GM21526 (cell line): Measurements from ENCODE around the gene BIN1.

ENCODE experiments used
- ATAC-seq: cut with Tn5 transposase; IDR thresholded peaks from one replicate; pipeline ENCODE4 v1.9.1; 2021; ENCODE audit warnings: moderate library complexity; ENCODE audit not compliant: unreplicated experiment, low FRiP score

BIN1 gene, protein sequence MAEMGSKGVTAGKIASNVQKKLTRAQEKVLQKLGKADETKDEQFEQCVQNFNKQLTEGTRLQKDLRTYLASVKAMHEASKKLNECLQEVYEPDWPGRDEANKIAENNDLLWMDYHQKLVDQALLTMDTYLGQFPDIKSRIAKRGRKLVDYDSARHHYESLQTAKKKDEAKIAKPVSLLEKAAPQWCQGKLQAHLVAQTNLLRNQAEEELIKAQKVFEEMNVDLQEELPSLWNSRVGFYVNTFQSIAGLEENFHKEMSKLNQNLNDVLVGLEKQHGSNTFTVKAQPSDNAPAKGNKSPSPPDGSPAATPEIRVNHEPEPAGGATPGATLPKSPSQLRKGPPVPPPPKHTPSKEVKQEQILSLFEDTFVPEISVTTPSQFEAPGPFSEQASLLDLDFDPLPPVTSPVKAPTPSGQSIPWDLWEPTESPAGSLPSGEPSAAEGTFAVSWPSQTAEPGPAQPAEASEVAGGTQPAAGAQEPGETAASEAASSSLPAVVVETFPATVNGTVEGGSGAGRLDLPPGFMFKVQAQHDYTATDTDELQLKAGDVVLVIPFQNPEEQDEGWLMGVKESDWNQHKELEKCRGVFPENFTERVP

DNA sequence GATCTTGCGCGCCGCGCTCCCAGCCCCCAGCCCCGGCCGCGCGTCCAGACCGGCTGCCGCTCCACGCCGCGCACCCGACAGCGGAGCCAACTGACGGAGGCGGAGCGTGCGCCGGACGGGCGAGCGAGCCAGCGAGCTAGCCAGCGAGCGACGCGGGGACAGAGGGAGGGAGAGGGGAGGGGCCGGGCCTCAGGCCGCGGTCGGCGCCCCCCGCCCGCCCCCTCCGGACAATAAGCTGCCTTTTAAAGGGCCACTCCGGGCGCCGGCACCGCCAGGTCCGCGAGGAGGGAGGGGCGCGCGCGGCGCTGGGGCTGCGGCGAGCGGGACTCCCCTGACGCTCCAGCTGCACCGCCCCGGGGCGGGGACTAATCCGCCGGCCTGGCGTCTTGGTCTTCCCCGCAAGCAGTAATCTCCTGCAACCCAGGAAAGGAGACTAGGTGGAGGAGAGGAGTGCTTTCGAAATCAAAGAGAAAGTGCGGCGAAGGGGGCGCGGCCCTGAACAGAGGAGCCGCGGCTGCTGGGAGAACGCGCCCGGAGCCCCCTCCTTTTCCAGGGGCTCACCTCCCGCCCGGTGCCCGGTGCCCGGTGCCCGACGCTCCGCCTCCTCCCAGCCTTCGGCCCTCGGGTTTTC lies at the start of gene BIN1:
Gene BIN1 (minus strand): TSS at position 164 of the 631 bp plus-strand sequence. CDS start 211 bp downstream, outside the sequence.
- ATAC-seq = peak; percentile 88

DNA sequence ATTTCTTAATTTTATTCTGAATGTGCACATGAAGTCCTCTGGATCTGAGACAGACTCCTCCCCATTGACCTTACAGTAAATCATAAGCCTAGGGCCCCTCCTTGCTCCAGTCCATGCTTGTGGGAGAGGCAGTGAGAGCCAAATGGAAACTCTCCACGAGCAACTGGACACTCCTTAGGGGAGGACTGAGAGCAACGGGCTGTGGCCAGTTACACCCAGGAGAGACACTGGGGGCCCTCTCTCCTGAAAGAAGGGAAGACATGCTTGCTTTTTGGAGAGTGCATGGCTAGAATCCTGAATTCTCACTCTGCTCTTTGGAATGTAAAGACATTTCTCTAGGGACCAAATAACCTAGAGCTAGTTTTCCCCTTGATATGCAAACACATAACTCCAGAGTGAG lies 49.0 kb upstream of the BIN1 start:
- ATAC-seq = no peak

DNA sequence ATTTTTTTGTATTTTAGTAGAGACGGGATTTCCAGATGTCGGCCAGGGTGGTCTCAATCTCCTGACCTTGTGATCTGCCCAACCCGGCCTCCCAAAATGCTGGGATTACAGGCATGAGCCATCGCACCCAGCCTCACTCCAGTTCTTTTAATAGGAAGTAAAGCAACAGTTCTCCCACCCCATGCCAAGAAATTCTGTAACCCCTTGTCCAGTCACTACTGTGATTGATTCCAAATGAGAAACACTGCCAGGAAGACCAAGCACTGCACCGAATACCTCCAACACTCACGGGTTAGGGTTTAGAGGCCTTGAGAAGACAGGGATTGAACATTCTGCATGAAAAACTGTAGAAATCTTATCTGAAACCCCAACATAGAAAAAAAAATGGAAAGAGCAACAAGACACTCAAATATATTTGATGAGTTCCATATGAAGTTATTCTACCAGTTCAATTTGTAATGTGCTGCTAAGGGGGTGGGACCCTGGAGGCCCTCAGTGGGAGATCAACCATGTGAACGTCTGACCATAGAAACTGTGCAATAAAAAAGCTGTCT lies 48.2 kb upstream of the BIN1 start:
- ATAC-seq = no peak

DNA sequence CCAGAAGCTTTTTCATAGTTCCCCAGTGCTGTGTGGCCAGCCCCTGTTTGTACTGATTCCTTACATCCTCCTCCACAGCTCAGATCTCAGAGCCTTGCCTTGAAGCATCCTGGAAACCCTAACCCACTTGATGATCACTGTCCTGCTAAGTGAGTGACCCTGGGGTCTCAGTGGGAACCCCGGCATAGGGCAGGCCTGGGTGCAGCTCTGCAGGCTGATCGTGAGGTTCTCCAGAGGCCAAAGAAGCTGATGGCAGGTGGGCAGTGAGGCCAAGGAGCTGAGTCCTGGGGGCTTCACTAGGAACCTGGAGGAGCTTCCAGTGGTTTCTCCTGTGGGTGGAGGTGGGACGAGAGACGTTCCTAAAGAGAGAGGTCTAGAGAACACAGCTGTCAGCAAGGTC lies 47.4 kb upstream of the BIN1 start:
- no peak for ATAC-seq

DNA sequence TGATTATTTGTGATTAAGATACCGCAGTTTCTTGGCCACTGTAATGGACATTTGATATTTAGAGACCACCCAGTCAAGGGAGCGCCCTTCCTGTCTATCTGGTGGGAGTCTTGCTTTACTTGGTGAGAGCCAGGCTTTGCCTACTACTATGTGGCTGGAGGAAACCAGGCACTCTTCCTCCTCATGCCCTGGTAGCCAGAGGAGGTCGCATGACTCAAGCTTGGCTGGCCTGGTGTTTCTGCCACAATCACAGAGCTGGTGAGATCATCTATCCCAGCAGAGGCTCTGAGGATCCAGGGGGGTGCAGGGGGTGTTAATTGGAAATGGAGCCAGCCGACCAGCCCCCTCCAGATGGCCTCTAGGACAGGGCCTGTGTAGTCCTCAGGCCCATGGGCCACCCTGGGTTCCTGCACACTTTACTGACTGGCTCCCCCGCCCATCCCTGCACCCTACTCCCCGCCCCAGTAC lies 46.8 kb upstream of the BIN1 start:
- ATAC-seq = no peak

GRCh38 chr2:127150996-127151395 lies 44.0 kb upstream of the BIN1 start:
- ATAC-seq = no peak

DNA sequence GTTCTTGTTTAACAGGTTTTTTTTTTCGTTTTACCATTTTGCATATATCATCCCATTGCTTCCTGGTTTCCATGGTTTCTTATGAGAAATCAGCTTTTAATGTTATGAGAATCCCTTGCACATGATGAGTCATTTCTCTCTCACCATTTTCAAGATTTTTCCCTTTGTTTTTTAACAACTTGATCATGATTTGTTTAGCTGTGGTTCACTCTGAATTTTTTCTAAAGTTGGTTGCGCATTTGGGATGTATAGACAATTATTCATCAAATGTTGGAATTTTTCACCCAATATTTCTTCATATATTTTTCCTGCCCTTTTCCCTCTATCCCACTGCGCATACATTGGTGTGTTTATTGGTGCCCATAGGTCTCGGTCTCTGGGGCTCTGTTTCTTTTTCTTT lies 42.4 kb upstream of the BIN1 start:
- no peak for ATAC-seq

DNA sequence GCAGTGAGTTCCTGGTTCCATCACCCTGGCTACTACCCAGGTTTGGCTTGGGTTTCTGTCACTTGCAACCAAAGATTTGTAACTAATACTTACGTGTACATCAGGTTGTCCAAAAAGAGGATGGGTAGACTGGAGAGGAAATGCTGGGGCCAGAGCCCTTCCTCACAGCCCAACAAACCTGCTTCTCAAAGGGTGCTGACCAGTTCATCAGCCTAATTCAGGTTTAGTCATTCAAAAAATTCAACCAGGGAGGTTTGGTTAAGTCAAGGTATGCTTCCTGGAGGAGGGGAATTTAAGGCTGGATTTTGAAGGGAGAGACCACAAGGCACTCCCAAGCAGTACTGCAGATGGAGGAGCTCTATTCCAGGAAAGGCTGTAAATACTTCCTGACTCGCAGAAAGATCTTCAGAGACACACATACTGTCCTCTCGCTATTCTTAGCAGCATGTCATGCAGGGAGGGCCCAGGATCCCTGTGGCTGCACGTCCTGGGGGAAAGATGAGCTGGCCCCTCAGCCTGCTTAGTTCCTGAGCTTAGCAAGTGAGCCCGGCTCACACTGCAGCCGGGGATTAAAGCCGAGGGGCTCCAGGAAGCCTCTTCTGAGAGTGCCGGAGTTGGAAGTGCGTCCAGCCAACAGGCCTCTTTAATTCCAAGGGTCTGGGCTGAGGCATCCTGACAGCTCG lies 40.0 kb upstream of the BIN1 start:
- ATAC-seq = no peak

DNA sequence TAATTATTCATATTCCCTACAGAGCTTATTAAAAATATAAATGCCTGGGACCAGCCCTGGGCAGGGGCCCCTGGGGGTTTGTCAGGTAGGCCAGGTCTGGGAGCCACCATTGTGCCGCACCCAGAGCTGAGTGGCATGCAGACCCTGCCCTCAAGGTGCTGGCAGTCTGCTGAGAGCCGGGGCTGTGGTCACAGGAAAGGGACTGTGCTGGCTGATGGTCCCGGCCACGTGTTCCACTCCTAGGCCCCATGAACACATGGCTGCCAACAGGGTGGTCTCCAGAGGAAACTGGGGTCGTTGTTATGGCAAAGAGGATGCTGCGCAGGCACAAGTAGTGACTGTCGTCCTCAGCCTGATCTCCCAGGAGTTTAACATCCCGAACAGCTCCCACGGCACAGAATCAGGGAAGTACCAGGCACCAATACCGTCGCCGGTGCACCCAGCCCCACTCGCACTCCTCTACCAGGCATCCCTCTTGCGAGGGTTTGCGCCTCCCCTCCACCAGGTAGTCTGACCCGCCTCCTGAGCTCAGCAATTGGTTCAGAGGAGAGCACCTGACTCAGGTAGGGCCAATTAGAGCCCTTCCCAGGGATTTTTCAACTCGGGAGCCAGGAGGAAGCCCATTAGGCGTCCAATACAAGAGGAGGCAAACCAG lies 39.2 kb upstream of the BIN1 start:
- no peak for ATAC-seq

- no peak for ATAC-seq
Observed at GRCh38 chr2:127145280-127145895, 38.4 kb upstream of the BIN1 start.

GRCh38 chr2:127143841-127144782 lies 37.2 kb upstream of the BIN1 start:
- ATAC-seq = no peak

DNA sequence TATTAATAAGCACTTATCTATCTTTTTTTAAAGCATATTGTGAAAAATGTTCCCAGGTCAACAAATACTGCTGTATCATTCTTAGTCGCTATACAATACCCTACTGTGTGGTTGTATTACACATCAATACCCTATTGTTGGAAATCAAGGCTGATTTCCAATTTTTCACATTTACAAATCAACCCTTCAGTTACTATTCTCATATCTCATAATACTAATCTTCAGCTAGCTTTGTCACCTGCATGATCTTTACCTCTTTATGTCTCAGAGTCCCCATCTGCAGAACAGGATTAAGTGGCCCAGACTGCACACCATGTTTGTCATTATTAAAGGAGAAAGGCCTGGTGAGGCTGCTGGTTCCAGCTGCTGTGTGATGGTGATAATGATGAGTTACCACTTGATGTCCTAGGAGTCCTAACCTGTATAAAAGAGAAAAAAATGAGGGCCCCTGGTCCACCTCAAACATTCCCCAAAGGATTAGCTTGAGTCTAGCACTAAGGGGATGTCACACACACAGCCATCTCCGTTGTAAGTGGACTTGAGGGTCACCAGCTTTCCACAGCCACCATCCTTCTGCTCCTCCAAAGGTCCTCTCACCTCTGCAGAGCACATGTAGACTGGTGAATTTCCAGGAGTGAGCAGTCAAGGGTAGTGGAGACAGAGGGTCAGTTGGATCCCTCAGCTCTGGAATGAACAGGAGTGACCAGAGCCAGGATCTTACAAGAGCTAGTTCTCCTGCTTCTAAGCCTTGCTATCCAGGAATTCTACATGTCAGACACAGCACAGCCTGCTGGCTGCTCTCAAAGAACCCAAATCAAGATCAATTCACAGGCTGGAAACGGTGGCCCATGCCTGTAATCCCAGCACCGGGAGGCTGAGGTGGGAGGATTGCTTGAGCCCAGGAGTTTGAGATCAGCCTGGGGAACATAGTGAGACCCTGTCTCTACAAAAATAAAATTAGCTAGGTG lies 36.0 kb upstream of the BIN1 start:
- ATAC-seq = no peak

GRCh38 chr2:127140538-127140937 lies 33.6 kb upstream of the BIN1 start:
- ATAC-seq = no peak

DNA sequence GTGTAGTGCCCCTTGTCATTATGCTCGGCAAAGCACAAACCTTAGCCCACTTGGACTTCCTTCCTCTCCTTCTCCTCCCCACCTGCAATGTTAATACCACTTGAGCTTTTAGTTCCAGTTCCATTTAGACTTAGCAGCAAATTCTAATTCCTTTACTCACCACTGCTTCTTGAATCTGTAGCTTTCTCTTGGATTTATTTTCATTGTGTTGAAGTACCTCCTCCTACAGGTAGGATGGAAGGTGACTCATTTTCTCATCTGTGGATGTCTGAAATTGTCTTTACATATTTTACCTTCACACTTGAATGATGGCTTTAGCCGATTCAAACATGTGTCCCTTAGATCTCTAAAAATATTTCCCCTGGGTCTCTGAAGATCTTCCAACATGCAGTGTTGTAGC lies 32.8 kb upstream of the BIN1 start:
- no peak for ATAC-seq

GRCh38 chr2:127138281-127138680 lies 31.3 kb upstream of the BIN1 start:
- no peak for ATAC-seq

- no peak for ATAC-seq
Observed at GRCh38 chr2:127137741-127138140, 30.8 kb upstream of the BIN1 start.

- no peak for ATAC-seq
Observed at GRCh38 chr2:127137225-127137624, 30.3 kb upstream of the BIN1 start.
